DLD1 (cell line): ENCODE results near the gene TRPM1.

ENCODE experiments used
- in situ Hi-C: cut with HindIII; loops from 2 replicates; pipeline ENCODE4 v1.10.0; 2017; ENCODE audit warnings: low sequenced_read_pairs

The TRPM1 gene

DNA sequence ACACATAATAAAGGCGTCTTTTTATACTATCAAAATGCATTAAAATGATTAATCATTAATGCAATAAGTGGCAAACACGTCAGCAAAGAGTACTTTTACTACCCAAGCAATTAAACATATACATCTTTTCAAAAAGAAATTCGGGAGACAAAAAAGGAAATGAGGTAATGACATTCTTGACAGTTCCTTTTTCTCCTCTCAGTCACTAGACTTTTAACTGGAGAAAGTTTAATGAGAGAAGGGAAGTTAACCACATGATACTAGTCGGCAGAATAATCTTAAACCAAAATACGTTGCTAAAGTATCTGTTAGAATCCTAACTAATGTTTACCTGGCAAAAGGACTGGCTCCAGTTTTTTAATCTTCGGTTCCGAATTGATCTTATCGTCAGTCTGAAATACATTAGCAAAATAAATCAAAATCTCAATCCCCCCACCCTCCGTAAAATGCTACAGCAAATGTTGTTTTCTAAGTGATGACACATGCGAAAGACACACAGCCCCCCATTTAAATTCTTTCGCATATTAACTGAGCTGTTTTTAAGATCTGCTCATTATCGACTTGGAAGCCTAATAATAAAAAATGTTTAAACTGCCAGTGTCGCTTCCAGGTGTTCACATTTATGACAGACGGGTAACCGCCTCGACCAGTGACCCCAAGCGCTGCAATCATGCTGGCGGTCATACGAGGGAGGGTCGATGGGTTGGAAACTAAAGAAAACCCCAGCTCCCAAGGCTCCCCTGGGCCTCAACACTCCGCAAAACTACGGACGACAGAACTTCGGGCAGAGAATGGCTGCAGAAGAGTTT, 110.9 kb downstream of the TRPM1 start:
- in situ Hi-C loops = no loop called here

DNA sequence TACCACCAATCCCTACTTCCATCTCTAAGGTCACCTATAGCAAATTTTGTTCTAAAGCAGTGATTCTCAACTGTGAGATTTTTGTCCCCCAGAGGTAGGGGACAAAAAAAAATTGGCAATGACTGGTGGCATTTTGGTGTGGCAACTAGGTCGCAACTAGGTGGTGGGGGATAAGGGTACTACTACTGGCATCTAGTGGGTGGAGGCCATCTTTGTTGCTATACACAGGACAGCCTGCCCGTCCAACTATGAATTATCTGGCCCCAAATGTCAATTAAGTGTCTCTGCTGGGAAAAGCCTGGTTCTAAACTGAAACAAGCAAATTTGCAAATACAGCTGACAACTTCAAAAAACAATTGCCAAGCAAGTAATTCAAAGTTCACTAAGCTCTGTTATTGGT, 111.5 kb downstream of the TRPM1 start:
- in situ Hi-C loops = no loop called here

DNA sequence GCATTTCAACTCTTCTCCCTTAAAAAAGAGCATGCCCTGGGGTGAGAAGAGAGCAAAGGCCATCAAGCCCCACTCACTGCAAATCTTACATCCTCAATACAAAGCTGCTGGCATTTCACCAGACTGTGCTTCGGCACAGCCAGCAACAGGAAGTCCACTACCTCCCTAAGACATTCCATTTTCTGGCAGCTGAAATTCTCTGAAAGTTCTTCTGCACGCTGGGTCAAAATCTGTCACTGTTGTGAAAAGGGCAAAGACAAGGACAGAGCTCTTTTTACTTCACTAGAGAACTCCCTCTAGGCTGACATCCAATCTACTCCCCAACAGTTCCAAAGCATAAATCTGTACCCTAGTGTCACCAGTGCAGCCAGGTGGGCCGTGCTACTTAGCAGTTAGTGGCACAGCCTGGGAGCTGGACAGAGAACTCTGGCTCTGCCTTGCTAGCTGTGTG, 116.4 kb downstream of the TRPM1 start:
- in situ Hi-C loops = no loop called here

DNA sequence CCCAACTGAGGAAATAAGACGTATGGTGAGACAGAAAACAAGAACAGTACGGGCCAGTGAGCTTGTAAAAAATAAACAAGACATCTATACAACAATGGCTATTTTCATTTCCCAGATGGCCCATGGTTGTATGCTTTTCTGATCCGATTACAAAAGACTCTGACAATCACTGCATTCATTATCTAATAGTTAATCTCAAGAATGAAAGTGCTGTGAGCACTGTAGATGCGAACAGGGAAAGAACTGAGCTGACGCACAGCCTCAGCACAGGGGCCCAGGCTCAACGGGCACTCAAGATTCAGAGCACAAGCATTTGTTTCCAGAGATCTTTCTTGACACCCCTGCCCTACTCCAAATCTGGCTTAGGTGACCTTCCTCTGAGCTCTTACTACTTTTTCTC, 117.0 kb downstream of the TRPM1 start:
- in situ Hi-C loops = no loop called here

DNA sequence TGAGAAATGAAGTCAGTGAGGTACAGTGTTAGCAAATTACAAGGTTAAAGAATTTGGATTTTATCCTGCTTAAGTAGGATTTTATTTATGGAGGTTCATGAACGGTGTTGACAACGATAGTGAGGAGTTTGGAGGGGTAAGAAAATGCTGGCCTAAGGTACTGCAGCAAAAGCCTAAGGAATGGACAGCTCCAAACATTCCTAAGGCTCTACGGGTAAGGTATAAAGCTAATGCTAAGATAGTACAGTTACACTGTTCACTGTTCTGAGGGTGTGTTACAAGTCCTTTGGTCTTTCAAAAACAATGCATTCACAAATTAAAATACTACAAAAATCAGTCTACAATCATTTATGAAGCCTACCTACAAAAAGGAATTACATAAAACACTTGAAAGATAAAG, 117.4 kb downstream of the TRPM1 start:
- in situ Hi-C loops = no loop called here

DNA sequence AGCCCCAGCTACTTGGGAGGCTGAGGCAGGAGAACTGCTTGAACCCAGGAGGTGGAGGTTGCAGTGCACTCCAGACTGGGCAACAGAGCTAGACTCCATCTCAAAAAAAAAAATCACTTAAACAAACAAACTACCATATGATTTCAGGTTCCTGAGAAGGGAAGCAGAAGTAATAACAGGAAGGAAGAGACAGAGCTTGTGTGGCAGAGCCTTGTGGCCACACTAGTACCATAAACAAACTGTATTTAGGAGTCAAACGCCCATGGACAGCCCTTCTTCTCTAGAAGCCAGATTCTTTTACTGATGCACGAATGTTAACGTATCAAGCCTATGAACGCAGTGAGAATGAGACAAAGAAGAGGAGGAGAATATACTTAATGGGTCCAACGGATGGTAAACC, 122.1 kb downstream of the TRPM1 start:
- in situ Hi-C loops = no loop called here

DNA sequence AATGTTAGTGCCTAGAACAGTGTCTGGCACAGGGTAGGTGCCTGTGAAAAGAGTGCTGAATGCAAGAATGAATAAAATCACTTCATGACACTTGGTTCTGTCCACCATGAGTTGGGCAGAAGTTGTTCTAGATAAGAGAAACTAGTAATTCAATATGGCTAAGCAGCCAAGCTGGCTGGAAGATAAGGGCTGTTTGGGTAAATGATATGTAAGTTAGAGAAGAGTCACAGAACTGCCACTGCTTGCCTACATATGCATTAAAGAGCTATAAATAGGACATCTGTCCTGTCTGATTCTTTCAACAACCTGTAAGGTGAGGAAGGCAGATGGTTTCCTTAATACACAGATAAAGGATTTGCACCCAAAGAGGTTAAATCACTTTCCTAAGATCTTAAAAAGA, 123.2 kb downstream of the TRPM1 start:
- in situ Hi-C loops = no loop called here

DNA sequence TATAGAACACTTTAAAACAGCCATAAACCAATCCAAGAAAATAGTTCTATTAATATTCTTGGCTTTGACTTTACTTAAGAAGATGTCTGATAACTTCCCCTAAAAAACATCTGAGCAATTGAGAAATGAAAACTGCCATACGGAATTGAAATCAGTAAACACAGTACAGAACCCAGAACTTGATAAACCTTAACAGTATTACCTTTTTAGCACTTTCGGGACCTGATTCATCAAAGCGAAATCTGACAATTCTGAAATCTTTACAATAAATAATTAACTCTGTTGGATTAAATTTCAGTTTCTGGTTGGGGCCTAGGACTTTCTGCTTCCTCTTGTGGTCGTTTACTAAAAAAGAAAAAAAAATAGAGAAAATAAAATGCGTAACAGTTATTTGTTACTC, 127.4 kb downstream of the TRPM1 start:
- in situ Hi-C loops = no loop called here

DNA sequence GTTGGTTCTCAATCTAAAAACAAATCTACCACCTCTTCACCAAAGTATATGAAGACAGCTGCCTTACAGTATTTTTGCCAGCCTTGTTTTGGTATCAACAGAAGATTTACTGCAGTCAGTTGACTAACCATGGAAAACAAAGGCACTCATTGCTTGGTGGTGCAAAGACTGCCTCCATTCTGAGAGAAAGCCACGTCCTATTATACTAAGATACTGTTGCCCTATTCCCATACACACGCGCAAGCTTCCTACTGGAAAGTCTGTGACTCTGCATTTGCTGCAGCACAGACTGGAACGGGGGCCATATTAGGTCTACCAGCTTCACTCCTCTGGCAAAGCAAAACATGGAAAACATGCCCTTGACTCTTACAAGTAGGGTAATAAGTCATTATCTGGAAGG, 128.1 kb downstream of the TRPM1 start:
- in situ Hi-C loops = no loop called here

DNA sequence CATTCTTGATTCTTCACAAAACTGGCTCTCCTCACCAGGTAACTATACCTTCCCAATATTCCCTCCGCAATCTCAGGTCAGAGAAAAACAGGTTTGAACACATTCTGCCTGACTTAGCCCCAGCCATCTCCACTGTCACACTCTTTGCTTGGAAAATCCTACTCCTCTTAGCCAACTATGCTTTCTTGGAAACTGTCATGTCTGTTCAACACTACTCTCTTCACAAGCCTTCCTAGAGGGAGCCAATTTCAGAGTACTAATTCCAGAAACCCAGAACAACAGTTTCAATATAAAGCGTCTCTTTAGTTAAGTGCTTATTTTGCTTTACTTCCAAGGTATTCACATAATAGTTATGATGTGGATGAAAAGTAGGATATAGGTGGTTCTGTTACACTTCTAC, 131.8 kb downstream of the TRPM1 start:
- in situ Hi-C loops = no loop called here

DNA sequence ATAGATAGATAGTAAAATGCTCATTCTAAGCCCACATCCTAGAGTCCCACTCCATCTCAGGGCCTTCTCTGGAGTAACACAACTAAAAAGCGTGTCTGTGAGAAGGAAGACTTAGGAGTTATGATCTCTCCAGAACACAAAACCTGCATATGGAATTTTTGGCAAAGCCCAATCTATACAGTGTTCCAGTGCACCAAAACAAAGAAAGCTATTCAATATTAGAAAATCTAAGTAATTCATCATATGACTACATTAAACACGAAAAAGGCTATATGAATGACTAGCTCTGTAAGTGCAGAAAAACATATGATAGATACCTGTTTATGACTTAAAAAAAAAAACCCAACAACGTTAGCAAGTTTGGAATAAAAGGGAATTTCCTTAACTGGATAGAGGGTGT, 137.8 kb downstream of the TRPM1 start:
- in situ Hi-C loops = no loop called here

DNA sequence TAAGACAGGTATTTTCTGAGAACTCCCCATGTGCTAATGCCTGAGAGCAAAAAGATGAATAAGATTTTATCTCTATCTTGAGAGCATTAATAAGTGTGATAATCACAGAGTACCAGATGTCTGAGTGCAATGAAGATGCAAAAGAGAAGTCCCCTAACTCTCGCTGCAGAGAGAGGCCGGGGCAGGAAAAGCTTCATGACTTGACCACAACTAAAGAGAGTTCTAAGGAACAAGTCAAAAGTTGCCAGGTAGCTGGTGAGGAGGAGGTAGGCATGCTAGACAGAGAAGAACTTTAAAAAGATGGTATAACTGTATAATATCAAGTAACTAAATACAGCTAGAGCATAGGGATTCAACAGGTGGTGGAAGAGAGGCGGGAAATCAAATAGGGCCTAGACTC, 138.9 kb downstream of the TRPM1 start:
- in situ Hi-C loops = no loop called here

DNA sequence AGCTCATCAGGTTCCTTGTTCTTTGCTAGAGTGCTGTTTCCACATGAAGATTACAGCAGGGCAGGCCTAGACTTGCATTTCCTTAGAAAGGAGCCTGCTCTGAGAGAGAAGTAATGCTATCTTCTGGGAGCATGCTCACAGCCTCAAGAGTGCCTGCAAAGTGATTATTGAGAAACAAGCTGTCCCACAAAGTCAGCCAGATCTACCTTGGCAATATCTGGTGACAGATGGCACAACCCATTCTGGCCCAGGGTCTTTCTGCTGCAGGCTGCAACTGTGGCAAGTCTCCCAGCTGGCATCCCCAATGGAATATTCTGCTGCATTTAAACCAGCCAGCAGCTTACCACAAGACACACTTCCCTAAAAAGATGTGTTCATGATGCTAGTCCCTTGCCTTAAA, 139.4 kb downstream of the TRPM1 start:
- in situ Hi-C loops = no loop called here

DNA sequence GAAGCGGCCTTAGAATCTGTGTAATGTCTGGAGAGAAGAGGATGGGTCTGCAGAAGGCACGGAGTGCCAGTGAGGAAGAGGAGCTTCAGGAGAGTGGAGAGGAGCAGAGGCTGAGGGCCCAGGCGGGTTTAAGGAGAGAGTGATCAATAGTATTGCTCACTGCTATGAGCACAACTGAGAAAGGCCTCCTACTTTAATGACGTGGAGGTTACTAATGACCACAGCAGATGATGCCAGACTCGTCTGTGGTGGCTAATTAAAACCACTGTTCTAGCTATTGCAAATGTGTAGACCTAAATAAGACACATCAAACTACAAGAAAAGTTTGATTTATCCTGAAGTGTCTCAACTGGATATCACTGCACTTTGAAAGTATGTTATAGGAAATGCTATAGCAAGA, 143.3 kb downstream of the TRPM1 start:
- in situ Hi-C loops = no loop called here

DNA sequence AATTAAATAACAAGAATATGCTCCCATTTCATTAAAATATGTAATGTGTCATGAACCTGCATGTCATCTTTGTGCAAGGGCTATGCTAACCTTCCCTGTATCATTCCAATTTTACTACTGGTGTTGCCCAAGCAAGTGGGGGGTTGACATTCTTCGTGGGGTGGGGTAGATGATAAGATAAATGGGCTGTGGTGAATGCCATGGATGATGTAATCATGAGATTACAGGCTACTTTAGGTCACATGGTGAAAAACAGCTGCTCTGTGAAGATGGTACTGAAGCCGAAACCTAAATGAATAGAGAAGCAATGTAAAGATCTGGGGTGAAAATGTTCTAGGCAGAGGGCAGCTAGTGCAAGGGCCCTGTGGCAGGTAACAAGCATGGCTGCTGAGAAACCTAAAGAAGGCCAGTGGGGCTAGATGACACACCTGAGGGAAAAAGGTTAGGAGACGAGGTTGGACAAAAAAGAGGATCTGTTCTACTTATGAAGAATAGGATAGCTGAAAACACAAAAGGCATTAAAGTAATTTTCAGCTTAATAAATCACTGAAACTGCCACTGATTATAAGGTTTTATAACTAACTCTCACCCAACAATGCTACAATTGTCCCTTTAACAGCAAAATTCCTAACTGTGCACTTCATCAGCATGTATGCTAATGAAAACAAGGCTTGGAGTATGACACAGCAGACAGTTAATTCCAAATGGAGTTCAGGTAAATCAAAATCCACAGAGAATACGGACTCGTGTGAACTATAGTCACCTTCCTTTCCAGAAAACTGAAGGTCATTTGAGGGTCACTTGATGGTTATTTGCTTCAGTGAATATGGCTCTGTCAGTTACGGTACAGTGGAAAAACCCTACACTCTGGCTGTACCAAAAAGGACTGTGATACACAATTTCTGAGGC, 145.1 kb downstream of the TRPM1 start:
- in situ Hi-C loops = no loop called here

DNA sequence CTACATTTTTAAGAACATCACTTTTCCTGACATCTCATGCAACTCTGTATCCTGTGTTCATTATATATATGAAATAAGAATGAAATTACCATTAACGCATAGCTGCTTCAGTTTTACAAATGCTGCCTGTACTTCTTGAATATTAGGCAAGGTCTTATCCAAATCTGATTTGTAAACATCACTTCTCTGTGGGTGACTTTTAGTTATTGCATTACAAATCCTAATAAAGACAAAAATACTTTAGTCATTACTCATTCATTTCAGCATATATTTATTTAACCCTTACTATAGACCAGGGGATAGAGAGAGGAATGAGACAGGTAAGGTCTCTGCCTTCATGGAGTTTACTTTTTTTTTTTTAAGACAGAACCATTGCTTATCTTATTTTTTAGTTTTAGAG, 146.9 kb downstream of the TRPM1 start:
- in situ Hi-C loops = no loop called here

DNA sequence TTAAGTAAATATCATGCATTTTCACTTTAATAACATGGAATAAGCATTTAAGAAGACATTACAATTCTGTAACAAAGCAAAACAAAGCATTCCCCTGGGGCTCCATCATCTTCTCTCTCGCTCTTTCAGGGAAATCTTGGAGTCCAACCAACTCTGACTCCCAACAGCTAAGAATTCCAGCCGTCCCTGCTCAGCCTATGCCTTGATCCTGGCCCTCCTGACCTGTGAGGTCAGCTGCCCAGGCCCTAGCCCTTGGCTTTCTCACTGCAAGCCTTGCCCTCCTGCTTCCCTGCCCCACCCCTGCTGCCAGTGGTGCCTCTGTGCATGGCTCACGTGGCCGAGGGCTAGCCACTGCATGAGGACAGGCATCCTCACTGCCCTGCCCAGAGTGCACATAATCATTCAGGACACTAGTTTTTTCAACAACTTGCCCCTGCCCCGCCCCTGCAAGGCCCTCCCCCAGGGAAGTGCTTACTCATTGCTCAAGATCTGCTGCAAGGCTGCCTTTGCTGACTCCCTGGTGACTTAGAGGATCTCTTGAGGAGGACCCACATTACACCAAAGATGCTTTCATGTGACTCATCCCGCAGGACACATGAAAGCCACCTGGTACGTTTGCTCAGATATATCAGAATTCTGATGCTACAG, 147.7 kb downstream of the TRPM1 start:
- in situ Hi-C loops = no loop called here

DNA sequence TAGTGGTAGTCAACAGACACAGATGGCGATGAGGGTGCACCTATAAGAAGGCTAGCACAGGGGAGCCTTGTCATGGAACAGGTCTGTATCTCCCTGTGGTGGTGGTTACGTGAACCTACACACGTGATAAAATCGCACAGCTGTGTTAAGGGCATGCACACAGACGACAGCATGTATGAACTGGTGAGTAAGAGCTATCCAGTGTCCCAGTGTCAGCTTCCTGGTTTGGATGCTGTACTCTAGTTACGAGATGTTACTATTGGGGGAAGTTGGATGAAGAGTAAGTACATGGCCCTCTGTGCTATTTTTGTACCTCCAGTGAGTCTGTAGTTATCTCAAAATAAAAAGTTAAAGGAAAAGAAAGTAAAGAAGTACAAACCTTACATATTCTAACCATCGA, 148.3 kb downstream of the TRPM1 start:
- in situ Hi-C loops = no loop called here
